NK-92 treated with Interleukin-12 subunit alpha and Interleukin-12 subunit beta, amount 100 ng/mL, for 24 hours (cell line): ENCODE data around the gene NBEAL2.

ENCODE experiments used
- DNase-seq: peaks from one replicate; lab custom pipeline; 2025; lab: John Stamatoyannopoulos, UW

NBEAL2 gene

GRCh38 chr3:46946416-46946815 lies 33.0 kb upstream of the NBEAL2 start:
- no peak for DNase-seq

- DNase-seq, result peak; percentile 65
Measured at GRCh38 chr3:46946856-46947545, 32.5 kb upstream of the NBEAL2 start.

GRCh38 chr3:46947546-46947901 lies 31.9 kb upstream of the NBEAL2 start:
- DNase-seq, result no peak

- DNase-seq, result peak; percentile 49
Measured at GRCh38 chr3:46947981-46948791, 31.3 kb upstream of the NBEAL2 start.

GRCh38 chr3:46948830-46949671 lies 30.4 kb upstream of the NBEAL2 start:
- peak; percentile 31 for DNase-seq

GRCh38 chr3:46950177-46950576 lies 29.3 kb upstream of the NBEAL2 start:
- no peak for DNase-seq

- no peak for DNase-seq
Measured at GRCh38 chr3:46950650-46951241, 28.7 kb upstream of the NBEAL2 start.

- DNase-seq, result no peak
Measured at GRCh38 chr3:46952813-46953212, 26.7 kb upstream of the NBEAL2 start.

GRCh38 chr3:46953234-46954010 lies 26.0 kb upstream of the NBEAL2 start:
- DNase-seq, result no peak

- no peak for DNase-seq
Measured at GRCh38 chr3:46954178-46954577, 25.3 kb upstream of the NBEAL2 start.

- no peak for DNase-seq
Measured at GRCh38 chr3:46955157-46955556, 24.3 kb upstream of the NBEAL2 start.

- DNase-seq, result no peak
Measured at GRCh38 chr3:46955801-46956259, 23.6 kb upstream of the NBEAL2 start.

- no peak for DNase-seq
Measured at GRCh38 chr3:46957092-46957820, 22.2 kb upstream of the NBEAL2 start.

- no peak for DNase-seq
Measured at GRCh38 chr3:46958467-46959160, 20.9 kb upstream of the NBEAL2 start.

GRCh38 chr3:46959161-46959511 lies 20.3 kb upstream of the NBEAL2 start:
- DNase-seq, result peak; percentile 21

- no peak for DNase-seq
Measured at GRCh38 chr3:46960081-46960701, 19.3 kb upstream of the NBEAL2 start.

- DNase-seq, result no peak
Measured at GRCh38 chr3:46960835-46961234, 18.6 kb upstream of the NBEAL2 start.

- DNase-seq, result no peak
Measured at GRCh38 chr3:46962427-46962826, 17.0 kb upstream of the NBEAL2 start.

GRCh38 chr3:46962990-46963389 lies 16.5 kb upstream of the NBEAL2 start:
- no peak for DNase-seq
